AG10803 (cell line): ENCODE measurements around the gene ARHGAP11A.

Experiments
- DNase-seq: peaks from one replicate; pipeline ENCODE4 v3.0.0; 2010; ENCODE audit warnings: low read depth
- H3K4me3 ChIP-seq: 2 replicates; pipeline ENCODE4 v1.5.1; 2011; ENCODE audit warnings: mild to moderate bottlenecking, low read length, control low read depth
- TF ChIP-seq, protein P1 (sequence below): conservative IDR thresholded peaks from 2 replicates; pipeline ENCODE4 v1.5.1; 2011; ENCODE audit warnings: mild to moderate bottlenecking, low read length, control low read depth, inconsistent platforms

ARHGAP11A gene

DNA sequence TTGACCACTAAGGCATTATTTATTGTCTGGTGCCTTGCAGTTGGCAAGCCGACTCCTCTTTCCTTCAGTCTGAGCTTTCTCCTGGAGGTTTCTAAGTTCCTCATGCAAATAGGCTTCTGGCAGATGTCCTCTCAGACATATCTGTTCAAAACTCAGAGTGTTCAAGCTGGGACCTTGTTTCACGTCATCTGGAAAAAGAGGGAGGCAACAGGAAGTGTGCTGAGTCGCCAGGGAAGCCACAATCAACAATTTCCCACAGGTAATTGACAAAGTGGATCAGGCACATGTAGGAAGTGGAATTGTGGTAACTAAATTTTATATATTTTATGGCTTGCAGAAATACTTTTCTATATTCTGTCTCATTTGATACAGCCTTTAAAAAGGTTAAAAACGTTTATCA is 40.8 kb downstream of the ARHGAP11A start:
- TF ChIP-seq, protein P1, sequence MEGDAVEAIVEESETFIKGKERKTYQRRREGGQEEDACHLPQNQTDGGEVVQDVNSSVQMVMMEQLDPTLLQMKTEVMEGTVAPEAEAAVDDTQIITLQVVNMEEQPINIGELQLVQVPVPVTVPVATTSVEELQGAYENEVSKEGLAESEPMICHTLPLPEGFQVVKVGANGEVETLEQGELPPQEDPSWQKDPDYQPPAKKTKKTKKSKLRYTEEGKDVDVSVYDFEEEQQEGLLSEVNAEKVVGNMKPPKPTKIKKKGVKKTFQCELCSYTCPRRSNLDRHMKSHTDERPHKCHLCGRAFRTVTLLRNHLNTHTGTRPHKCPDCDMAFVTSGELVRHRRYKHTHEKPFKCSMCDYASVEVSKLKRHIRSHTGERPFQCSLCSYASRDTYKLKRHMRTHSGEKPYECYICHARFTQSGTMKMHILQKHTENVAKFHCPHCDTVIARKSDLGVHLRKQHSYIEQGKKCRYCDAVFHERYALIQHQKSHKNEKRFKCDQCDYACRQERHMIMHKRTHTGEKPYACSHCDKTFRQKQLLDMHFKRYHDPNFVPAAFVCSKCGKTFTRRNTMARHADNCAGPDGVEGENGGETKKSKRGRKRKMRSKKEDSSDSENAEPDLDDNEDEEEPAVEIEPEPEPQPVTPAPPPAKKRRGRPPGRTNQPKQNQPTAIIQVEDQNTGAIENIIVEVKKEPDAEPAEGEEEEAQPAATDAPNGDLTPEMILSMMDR: no peak
- DNase-seq: no peak

DNA sequence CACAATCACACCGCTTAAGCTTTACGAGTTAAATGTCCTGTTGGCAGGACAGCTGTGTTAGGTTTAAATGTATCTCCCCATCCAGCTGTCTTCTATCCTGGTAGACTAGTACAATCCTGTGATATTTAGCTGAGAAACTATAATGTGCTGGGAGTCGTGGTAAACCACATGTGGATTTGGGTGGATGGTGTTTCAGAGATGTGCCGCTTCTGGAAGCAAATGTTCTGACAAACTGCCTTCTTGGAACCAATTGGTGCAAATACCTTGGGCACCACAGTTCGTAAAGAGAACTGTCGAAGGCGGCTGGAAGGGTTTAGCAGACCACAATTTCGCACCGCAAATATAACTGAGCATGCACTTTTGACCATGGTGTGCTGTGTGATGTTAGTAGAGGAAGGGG is 41.2 kb downstream of the ARHGAP11A start:
- H3K4me3 ChIP-seq: no peak overlapping the region
- TF ChIP-seq, protein P1: no peak
- DNase-seq: no peak

More for the DNA sequence above, 40.8 kb downstream of the ARHGAP11A start:
- no peak overlapping the region for H3K4me3 ChIP-seq

DNA sequence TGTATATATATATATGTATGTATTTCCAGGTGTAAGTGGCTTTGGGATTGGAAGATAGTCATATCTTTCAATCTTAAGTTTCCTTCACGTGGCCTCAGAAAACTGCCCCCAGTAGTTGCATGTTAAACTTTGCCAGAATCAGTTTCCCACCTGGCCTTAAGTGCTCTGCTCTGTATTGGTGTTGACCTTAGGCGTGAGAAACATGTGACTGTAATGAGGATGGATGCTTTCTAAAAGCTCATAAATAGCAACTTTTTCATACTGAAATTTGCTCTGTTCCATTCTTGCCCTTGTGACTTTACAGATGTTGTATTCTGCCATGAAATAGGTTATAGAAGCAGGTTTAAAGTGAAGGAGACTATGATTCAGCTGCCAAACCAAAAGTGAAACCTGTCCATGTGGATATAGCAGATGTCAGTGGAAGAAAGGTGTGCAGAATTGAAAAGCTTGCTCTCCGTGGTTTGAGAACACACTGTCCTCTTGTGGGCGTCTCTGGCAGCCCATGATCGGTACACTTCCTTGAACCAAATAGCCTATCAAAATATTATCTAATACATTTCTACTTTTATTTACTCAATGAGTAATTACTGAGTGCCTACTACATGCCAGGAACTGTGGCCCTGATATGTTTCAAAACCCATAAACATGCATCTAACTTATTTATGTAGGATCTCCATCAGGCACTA is 42.0 kb downstream of the ARHGAP11A start:
- TF ChIP-seq, protein P1: no peak
- H3K4me3 ChIP-seq: no peak overlapping the region
- DNase-seq: no peak

DNA sequence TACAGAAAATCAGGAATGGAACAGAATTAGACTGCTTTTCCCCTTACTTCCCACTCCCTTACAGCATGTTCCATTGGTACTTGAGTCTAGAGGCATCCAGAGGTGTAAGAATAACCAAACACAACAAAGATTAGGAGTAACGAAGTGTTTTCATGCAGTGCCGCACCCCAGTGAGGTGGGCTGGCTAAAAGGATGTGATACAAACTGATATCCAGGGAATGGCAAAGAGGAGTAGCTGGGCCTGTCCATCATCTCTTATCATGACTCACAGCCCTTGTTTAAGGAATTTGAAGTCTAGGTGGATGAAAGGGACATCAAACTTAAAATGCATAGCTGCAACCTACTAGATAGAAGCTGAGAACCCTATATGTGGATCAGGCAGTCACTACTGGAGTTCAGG is 42.6 kb downstream of the ARHGAP11A start:
- H3K4me3 ChIP-seq: no peak overlapping the region
- no peak for DNase-seq
- TF ChIP-seq, protein P1: no peak

- no peak overlapping the region for H3K4me3 ChIP-seq
- DNase-seq: peak; percentile 78
- TF ChIP-seq, protein P1: no peak; the same call in 1 of the 2 replicates
These were observed 44.2 kb downstream of the ARHGAP11A start for GRCh38 chr15:32659340-32660155.

DNA sequence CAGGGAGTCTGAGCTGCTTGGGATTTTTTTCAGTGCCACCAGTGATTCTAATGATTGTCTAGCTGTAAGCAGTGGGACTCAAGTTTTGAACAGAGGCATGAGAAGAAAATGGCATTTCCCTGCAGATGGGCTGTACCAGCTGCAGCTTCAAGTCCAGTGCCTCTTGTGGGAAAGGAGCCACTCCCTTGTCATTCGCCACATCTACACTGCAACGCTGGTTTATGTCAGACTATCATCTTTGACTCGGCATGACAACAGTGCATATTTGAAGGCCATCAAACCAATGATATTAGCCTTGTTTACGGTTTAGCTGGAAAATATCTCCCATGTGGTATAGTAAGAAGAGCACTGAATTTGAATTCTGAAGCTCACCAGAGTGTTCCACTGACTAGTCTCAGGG is 48.4 kb downstream of the ARHGAP11A start:
- TF ChIP-seq, protein P1: no peak
- H3K4me3 ChIP-seq: no peak overlapping the region
- DNase-seq: no peak

- TF ChIP-seq, protein P1: 0 out of 2 replicates have a peak, but pooled peaks have one; percentile 2
- no peak overlapping the region for H3K4me3 ChIP-seq
- peak; percentile 43 for DNase-seq
These were observed 49.5 kb downstream of the ARHGAP11A start for GRCh38 chr15:32664796-32665195.
